ENCODE results near the gene FHIT.
"Not testable (repeated sequence)": the region's sequence is repeated elsewhere in the genome, so short reads cannot be mapped to it uniquely, and the experiment has no call there.

The FHIT gene

DNA sequence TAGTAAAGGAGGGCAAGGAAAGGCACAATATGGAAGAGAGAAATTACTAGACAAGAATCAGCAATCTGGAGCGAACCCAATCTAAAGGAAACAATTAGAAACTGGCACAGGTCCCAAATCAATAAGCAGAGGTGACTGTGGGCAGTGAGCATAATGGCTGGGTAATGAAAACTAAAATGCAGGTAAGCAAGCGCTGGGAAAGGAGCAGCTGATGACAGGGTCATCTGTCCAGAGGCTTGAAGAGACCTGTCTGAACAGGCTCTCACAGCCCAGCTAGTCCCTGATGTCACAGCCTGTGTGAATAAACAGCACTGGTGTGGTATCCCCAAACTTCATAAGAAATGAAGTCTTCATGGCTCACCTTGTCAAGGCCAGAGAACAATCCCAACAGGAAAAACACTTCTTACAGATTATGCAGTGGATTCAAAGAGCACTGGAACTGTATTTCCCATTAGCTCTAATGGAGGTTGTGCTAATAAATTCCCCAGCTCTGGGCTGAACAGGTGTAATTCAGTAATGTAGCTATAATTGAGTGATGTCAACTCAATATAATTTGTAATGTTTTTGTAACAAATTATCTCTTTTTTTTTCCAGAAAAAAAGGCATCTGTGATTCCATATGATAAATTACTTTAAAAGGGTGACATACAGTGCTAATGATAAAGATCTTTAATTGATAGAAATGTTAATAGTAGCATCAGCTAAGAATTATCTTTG lies 197.3 kb downstream of the FHIT start:
- peak; percentile 8 for DNase-seq

- no peak for DNase-seq
Measured at GRCh38 chr3:61052851-61053250, 198.4 kb downstream of the FHIT start.

- DNase-seq, result no peak
Measured at GRCh38 chr3:61051666-61052065, 199.6 kb downstream of the FHIT start.

- DNase-seq, result not testable (repeated sequence)
Measured at GRCh38 chr3:61045169-61045568, 206.1 kb downstream of the FHIT start.

- no peak for DNase-seq
Measured at GRCh38 chr3:61043156-61043555, 208.1 kb downstream of the FHIT start.

DNA sequence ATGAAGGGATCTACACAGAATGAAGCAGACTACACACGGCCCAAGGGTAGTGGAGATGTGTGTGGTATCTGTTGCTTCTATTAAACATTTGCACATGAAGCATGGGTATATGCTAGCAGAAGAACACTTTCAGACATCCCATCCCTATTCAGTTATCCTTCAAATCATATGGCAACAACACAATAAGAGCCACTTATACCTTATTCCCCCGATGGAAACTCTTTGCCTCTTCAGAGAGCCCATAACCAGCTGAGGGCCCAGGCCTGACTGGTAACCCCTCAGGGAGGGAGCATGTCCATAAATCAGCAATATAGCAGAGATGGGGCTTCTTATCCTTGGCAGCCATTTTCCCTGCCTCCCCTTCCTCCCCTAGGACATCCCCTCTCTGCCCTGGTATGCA lies 210.6 kb downstream of the FHIT start:
- DNase-seq, result no peak

DNA sequence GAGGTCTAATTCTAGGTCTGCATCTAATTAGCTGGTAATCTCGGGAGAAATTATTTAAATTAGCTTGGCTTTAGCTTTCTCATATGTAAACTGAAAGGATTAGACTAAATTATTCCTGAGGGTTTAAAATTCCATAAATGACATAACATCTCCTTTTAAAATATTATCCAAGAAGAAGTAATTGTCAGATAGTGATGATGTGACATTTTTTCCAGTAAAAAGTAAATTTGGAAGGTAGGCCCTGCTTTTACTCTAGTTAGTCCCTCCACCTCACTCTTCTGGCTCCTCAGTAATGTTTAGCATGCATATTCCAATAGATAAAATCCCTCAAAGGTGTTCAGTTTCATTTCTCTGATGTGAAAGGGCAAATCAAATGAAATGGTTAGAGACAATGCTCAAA lies 215.7 kb downstream of the FHIT start:
- DNase-seq, result no peak

DNA sequence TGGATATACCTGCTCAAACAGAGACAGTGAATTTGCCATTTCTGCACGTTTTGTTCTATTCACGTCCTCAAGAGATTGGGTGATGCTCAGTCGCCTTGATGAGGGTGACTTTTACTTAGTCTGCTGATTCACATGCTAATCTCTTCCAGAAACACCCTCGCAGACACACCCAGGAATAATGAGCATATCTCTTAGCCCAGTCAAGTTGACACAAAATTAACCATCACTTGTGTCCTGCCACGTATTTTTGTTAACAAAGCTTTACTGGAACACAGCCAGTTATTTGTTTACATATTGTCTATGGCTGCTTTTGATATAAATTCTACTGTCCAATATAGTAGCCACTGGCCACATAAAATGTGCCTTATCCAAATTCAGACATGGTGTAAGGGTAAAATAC lies 218.3 kb downstream of the FHIT start:
- DNase-seq, result no peak

- DNase-seq, result no peak
Measured at GRCh38 chr3:61031503-61031902, 219.7 kb downstream of the FHIT start.

DNA sequence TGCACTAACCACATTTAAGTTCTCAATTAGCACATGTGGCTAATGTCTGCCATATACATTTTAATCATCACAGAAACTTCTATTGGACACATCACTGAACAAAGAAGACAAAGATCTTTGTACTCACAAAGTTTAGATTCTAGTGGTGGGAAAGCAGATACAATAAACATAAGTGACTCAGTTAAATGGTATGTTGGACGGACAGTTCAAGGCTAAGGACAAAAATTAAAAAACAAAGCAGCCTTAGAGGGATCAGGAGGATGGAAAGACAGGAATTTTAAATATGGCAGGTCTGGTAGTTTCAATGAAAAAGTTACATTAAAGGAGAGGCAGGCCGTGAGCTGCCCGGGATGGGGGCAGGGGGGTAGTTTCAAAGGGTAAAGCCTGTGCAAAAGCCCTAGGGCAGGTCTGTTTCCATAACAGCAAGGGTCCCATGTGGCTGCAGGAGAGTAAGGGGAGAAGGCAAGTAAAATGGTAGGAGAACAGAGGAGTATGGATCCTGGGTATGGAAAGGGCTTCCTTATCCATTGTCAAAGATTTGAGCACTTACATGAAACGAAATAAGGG lies 220.7 kb downstream of the FHIT start:
- no peak for DNase-seq

DNA sequence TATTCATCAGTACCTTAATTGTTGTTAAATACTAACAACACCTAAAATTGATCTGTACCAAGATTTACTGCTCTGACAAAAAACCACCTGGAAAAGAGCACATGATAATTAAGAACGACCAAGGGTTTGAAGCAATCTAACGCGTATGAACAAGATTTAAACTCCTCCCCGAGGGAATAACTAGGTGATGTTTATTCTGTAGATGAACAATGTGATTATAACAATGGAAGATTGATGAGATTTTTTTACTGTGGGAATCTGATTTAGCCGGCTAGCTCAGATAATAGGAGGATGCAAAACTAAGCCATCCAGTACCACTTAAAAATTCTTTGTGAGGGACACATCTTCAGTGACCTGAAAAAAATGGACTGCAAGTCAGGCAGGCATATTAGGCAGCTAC lies 222.1 kb downstream of the FHIT start:
- no peak for DNase-seq

- DNase-seq, result no peak
Measured at GRCh38 chr3:61018807-61019206, 232.4 kb downstream of the FHIT start.

GRCh38 chr3:61017028-61017427 lies 234.2 kb downstream of the FHIT start:
- not testable (repeated sequence) for DNase-seq

DNA sequence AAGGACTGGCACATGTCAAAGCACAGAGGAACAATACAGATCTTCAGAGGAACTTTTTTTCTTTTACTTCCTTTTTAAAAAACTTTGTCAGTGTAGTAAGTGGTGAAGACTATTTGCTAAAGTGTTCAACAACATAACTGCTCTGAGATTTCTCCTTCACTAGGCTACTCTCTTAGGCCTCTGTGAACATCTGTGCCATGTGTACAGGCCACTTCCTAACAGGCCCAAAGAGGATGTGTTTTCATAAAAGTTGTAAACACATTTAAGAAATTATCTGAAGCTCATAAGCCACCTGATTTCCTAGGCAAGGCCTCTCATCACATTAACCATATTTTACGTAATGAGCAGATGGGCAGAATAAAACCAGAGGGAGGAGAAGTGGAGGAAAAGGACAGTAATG lies 235.4 kb downstream of the FHIT start:
- DNase-seq, result no peak

DNA sequence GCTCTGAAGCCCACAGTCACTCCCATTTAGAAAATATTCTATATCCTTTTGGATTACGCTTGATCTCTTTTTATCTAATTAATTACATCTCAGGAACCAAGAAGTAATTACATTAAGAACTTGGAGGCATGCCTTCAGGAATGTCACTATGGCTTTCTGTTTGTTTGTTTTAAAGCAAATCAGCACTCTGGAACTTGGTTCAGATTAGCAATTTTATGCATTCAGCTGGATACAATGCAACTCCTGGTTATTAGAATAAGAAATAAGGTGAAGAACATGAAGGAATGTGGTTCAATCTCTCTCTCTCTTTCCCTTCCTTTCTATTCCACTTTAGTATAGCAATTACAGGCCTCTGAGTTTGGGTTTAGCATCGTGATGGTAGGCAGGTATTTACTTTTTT lies 235.8 kb downstream of the FHIT start:
- no peak for DNase-seq

GRCh38 chr3:61008998-61009380 lies 242.3 kb downstream of the FHIT start:
- no peak for DNase-seq

DNA sequence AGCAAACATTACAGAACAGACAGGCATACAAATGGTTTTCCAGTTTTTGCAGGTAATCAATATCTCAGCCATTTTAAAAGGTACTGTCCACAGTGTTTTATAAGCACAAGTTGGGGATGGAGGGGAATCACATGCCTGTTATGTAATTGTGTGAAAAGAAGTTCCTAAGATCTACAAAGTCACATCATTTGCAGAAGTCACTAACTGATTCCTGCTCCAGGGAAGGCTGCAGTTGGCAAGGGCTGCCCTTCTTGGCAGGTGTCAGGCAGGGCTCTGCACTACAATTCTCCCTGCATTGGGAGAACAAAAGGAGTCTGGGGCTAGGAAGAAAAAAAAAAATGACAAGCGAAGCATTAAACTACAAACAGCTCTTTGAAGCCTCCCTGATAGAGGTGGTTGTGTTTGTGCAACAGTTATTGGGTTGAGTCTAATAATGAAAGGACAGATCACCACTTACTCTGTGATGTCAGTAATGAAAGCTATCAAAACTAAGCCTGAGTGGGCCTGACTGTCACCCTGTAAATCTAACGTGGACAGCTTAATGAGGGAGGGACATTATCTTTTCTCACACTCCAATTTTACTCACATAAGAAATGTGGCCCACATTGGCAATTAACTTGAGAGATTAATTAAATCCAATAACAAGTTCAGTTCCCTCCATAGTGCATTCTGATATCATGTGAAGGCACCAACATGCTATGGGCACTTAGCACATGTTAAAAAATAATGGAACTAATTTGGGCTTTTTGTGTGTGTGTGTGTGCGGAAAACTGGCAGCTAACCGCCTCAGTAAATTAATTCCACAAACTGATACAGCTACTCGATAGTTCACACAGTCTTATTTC lies 242.9 kb downstream of the FHIT start:
- no peak for DNase-seq

GRCh38 chr3:61005591-61005990 lies 245.7 kb downstream of the FHIT start:
- DNase-seq, result no peak

DNA sequence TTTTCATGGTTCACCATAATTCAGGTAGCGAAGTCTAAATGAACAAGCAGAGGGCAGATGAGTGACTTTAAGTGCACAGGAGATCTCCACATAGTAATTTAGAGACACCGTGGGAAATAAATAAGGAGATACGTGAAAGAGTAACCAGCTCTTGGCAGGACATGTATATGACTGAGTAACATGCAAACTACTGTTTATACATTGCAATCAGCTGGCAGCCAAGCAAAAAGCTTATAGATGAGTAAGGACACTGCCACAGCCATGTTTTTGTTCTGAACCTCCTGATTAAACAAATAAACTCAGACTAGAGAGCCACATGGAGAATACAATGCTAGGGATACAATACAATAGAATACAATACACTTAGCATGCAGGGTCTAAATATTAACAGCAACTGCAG lies 252.4 kb downstream of the FHIT start:
- DNase-seq, result peak; percentile 77

DNA sequence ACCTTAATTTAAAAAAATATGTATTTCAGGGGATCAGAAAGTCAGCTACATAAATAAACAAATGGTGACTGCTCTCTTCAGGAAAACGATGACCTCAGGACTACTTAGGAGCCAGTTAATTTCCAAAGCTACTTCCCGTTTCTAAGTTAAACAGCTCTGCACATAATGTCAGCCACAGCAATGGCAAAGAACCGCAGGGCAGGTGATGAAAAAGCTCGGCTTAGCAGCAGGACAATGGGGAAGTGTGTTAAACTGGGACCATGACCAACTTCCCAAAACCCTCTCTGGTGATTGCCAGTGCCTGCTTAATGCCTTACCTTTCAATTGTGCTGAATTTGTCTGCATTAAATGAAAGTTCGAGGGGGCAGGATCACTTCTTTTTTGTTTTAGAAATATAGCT lies 258.9 kb downstream of the FHIT start:
- DNase-seq, result no peak

- no peak for DNase-seq
Measured at GRCh38 chr3:60990442-60990730, 260.9 kb downstream of the FHIT start.

GRCh38 chr3:60989626-60990441 lies 261.4 kb downstream of the FHIT start:
- no peak for DNase-seq

GRCh38 chr3:60987191-60987590 lies 264.1 kb downstream of the FHIT start:
- not testable (repeated sequence) for DNase-seq

DNA sequence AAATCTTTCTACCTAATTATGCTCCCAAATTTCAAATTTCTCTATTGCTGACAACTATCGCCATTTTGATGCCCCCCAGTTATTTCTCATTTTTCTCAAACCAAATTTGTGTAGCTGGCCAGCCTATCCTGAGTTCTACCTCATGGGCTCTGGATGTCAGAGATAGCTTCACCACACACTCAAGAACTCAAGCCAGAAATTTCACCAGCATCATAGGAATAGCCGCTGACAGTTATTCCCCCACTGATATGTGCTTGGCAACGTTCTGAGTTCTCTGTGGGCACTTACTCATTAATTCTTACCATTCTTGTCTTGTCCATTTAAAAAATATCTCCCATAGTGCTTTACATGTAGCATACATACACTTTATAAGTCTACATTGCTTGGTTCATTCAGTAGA lies 264.7 kb downstream of the FHIT start:
- DNase-seq, result no peak

All from NCI-H345 (cell line).